NCI-H82 (cell line): Measurements from ENCODE around the gene IL12RB1.
"Not testable (repeated sequence)": the region's sequence is repeated elsewhere in the genome, so short reads cannot be mapped to it uniquely, and the experiment has no call there.

ENCODE experiments used
- DNase-seq: peaks from one replicate; lab custom pipeline; 2025; lab: John Stamatoyannopoulos, UW

Gene IL12RB1

GRCh38 chr19:18089726-18090125 is 3.0 kb upstream of the IL12RB1 start:
- no peak for DNase-seq

GRCh38 chr19:18089096-18089541 is 2.4 kb upstream of the IL12RB1 start:
- not testable (repeated sequence) for DNase-seq

- DNase-seq = no peak
These were observed 854 bp downstream of the IL12RB1 start for GRCh38 chr19:18085702-18086457.

GRCh38 chr19:18083929-18084684 is 2.6 kb downstream of the IL12RB1 start:
- DNase-seq = no peak

- DNase-seq = peak; percentile 59
These were observed 12.5 kb downstream of the IL12RB1 start for GRCh38 chr19:18074192-18074591.

- DNase-seq = no peak
These were observed 13.5 kb downstream of the IL12RB1 start for GRCh38 chr19:18073197-18073596.

GRCh38 chr19:18072335-18072734 is 14.4 kb downstream of the IL12RB1 start:
- no peak for DNase-seq

GRCh38 chr19:18070181-18070580 is 16.6 kb downstream of the IL12RB1 start:
- DNase-seq = peak; percentile 53

- no peak for DNase-seq
These were observed 17.4 kb downstream of the IL12RB1 start for GRCh38 chr19:18069383-18069782.

- no peak for DNase-seq
These were observed 18.3 kb downstream of the IL12RB1 start for GRCh38 chr19:18068395-18068794.

GRCh38 chr19:18065173-18065495 is 21.6 kb downstream of the IL12RB1 start:
- DNase-seq = no peak

- DNase-seq = no peak
These were observed 23.3 kb downstream of the IL12RB1 start for GRCh38 chr19:18063463-18063862.

- no peak for DNase-seq
These were observed 24.7 kb downstream of the IL12RB1 start for GRCh38 chr19:18062028-18062427.

- peak; percentile 91 for DNase-seq
These were observed 26.3 kb downstream of the IL12RB1 start for GRCh38 chr19:18060472-18060871.

GRCh38 chr19:18059902-18060301 is 26.8 kb downstream of the IL12RB1 start:
- DNase-seq = no peak

GRCh38 chr19:18059297-18059696 is 27.4 kb downstream of the IL12RB1 start:
- DNase-seq = no peak

GRCh38 chr19:18058208-18059009 is 28.3 kb downstream of the IL12RB1 start:
- peak; percentile 94 for DNase-seq

GRCh38 chr19:18057557-18057956 is 29.2 kb downstream of the IL12RB1 start:
- peak; percentile 32 for DNase-seq

- DNase-seq = no peak
These were observed 30.8 kb downstream of the IL12RB1 start for GRCh38 chr19:18055967-18056366.

- DNase-seq = no peak
These were observed 33.0 kb downstream of the IL12RB1 start for GRCh38 chr19:18053576-18054219.

- no peak for DNase-seq
These were observed 34.8 kb downstream of the IL12RB1 start for GRCh38 chr19:18051887-18052286.

GRCh38 chr19:18049385-18049784 is 37.3 kb downstream of the IL12RB1 start:
- DNase-seq = no peak
